ENCODE measurements around the gene MYT1. TPM values are rescaled to one million over a fixed set of nuclear protein-coding genes. Genes with fewer than 3 reads are reported as not detected.

The MYT1 gene
- total and polyA plus RNA-seq, 2 of the 13 experiments (the other 11 are each of a cell fraction or from before 2014, with no cell fraction given), result 0.58 to 2.5 TPM

- TF ChIP-seq ZNF275 (CRISPR knock-in tag; IDR thresholded peaks at IDR 0.05; ENCODE audit: borderline replicate concordance), result no peak
- TF ChIP-seq ZNF260 (CRISPR knock-in tag; IDR thresholded peaks at IDR 0.05; ENCODE audit: borderline replicate concordance, low read depth), result no peak
- no peak for TF ChIP-seq ZNF639 (CRISPR knock-in tag; conservative IDR thresholded peaks at IDR 0.05)
- no peak for TF ChIP-seq ZBTB8A (CRISPR knock-in tag; IDR thresholded peaks at IDR 0.05; ENCODE audit: borderline replicate concordance, low read depth)
- TF ChIP-seq ZSCAN22 (CRISPR knock-in tag; IDR thresholded peaks at IDR 0.05), result no peak
- no peak for TF ChIP-seq NPAS2 (CRISPR knock-in tag; IDR thresholded peaks at IDR 0.05; ENCODE audit: borderline replicate concordance)
Observed at GRCh38 chr20:64160118-64160517, 4.1 kb upstream of the MYT1 start (continued).

- BruUV-seq (replicated peaks), result no TSS peak
- H3K36me3 ChIP-seq (replicated peaks in 1 of 2; ENCODE audit: control insufficient read depth in 1 of 2, insufficient read depth in 2 of 2, low read length in 2 of 2), result no peaks in the 10 kb centered on the region
- WGBS (ENCODE audit: low lambda C conversion rate), result 59% methylated on average over 30 of the region's 32 CpGs
- no peaks in the 10 kb centered on the region for H3K79me2 ChIP-seq (ENCODE audit: insufficient read depth, low read length)
- FAIRE-seq (no peak), DNase-seq (ENCODE audit: low spot score) (no peak), ATAC-seq (no peak)
- no peak for TF ChIP-seq ZNF569 (CRISPR knock-in tag; IDR thresholded peaks at IDR 0.05; ENCODE audit: borderline replicate concordance)
- in situ Hi-C loops (cut with HindIII; ENCODE audit: extremely low pct_ligation_motif_present, low pct_unique_long_range_greater_than_20kb), result no loop called here
- H3K4me3 ChIP-seq (replicated peaks in 1 of 3; ENCODE audit: insufficient read depth in 1 of 3, low read depth in 2 of 3, low read length in 3 of 3), result no peak overlapping the region
- intact Hi-C loops (cut with micrococcal nuclease; ENCODE audit: unreplicated experiment), result no loop called here
- peaks cover 12 to 64% of the 10 kb centered on the region in 2 experiments; a peak in 4 of 5 replicates for H3K27me3 ChIP-seq (ENCODE audit: control insufficient read depth in 1 of 2, insufficient read depth in 2 of 2, low read length in 2 of 2)
- no peak overlapping the region for H3K4me2 ChIP-seq (ENCODE audit: low read depth, low read length)
- H2AFZ ChIP-seq (ENCODE audit: low read length), result no peak overlapping the region
- no peaks in the 10 kb centered on the region for H3K9me3 ChIP-seq (ENCODE audit: low read length)
- H3K27ac ChIP-seq (ENCODE audit: extremely low read length, insufficient read depth, low read length), result no peak overlapping the region
- H3K4me1 ChIP-seq (ENCODE audit: insufficient read depth, low read length), result peaks cover 20% of the 10 kb centered on the region; the same call in 1 of the 2 replicates
- H3K9ac ChIP-seq (ENCODE audit: insufficient read depth, low read depth, low read length), result no peak overlapping the region
- ChIA-PET POLR2A (no interaction called here), CTCF (ENCODE audit: low intra/inter-chr PET ratio, low total read pairs) (interaction anchor here (1.9 kb wide), 1 partner anchor 125 kb away, joined by 7 read pairs; no protein-coding TSS in a partner anchor)
- H4K20me1 ChIP-seq (ENCODE audit: insufficient read depth, low read length), result peaks cover 7% of the 10 kb centered on the region; the same call in 1 of the 2 replicates
Observed at GRCh38 chr20:64160526-64161355, 3.5 kb upstream of the MYT1 start.

Measured in HepG2 (cell line).